Suprapubic skin (tissue), 4 donors: ENCODE results near the gene MOV10.

Experiments
- EP300 ChIP-seq: sonication (generic); formaldehyde crosslinking; IDR thresholded peaks from one replicate; pipeline ENCODE4 v1.6.1; 2017; ENCODE audit warnings: antibody characterized with exemption
- POLR2AphosphoS5 ChIP-seq, 3 donors: sonication (generic); formaldehyde crosslinking; IDR thresholded peaks; one replicate each; pipeline ENCODE4 v1.6.1; 2017; ENCODE audit warnings: antibody characterized with exemption in 3 of 3
- TF ChIP-seq, protein P1 (sequence below), 2 donors: fragments of 200-600 bp in 1 of 2; fragments of 450-650 bp in 1 of 2; sonication (generic) in 1 of 2; IDR thresholded peaks; one replicate each; pipeline ENCODE4 v1.5.1; 2016 to 2019; ENCODE audit warnings: antibody characterized with exemption in 2 of 2, mild to moderate bottlenecking in 1 of 2, moderate library complexity in 1 of 2

- TF ChIP-seq EP300 (no peak), POLR2AphosphoS5 (IDR thresholded peaks at IDR 0.05) (no peak)
- TF ChIP-seq, protein P1, sequence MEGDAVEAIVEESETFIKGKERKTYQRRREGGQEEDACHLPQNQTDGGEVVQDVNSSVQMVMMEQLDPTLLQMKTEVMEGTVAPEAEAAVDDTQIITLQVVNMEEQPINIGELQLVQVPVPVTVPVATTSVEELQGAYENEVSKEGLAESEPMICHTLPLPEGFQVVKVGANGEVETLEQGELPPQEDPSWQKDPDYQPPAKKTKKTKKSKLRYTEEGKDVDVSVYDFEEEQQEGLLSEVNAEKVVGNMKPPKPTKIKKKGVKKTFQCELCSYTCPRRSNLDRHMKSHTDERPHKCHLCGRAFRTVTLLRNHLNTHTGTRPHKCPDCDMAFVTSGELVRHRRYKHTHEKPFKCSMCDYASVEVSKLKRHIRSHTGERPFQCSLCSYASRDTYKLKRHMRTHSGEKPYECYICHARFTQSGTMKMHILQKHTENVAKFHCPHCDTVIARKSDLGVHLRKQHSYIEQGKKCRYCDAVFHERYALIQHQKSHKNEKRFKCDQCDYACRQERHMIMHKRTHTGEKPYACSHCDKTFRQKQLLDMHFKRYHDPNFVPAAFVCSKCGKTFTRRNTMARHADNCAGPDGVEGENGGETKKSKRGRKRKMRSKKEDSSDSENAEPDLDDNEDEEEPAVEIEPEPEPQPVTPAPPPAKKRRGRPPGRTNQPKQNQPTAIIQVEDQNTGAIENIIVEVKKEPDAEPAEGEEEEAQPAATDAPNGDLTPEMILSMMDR (IDR thresholded peaks at IDR 0.05), result no peak
These were observed 73.9 kb downstream of the MOV10 start for GRCh38 chr1:112748396-112748795.
